HG03280 (cell line): Measurements from ENCODE around the gene HHIPL1.
"Not testable (repeated sequence)": the region's sequence is repeated elsewhere in the genome, so short reads cannot be mapped to it uniquely, and the experiment has no call there.

Source experiments
- ATAC-seq: cut with Tn5 transposase; IDR thresholded peaks from one replicate; pipeline ENCODE4 v1.9.1; 2021; ENCODE audit warnings: mild to moderate bottlenecking, moderate library complexity; ENCODE audit not compliant: unreplicated experiment

Gene HHIPL1

DNA sequence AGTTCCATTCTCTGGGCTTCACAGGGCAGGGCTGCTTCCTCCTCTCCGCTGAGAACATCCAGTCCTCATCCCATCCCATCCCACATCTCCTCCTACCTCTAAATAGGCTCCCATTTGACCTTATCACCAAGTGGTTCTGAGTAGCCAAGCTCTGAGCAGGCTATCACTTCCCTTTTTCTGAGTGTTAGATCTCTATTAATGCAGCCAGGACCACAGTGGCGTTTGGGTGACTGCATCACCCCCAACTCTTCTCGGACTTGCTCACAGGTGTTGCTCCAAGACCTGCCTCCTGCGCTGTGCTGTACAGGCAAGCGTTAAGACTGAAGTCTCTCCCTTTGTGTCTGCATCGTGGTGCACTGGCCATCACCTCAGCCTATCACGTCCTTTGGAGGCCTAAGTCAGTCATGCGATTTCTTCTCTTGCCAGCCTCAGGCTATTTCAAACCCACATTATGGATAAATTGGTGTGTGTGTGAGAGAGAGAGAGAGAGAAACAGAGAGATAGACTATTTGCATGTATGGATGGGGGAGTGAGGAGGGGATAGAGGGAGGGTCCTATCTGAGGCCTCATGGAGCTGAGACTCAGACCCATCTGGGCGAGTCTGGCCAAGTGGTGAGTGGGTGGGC is 12.4 kb upstream of the HHIPL1 start:
- ATAC-seq, result no peak

DNA sequence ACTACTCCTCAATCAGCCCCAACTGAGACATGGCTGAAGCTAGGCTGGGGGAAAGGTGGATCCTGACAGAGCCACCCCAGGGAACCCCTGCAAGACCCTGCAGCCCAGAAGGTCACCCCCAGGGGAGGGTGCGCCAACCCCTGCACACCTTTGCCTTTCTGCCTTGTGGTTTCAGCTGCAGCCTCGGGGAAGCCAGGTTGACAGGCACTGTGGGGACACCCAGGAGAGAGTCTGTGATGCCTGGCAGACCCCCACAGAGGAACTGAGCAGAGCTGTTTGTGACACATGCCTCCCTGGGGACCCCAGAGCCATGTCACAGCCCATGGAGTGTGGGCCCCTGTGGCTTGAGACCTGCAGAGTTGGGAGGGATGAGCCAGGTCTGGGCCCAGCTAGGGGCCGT is 11.8 kb upstream of the HHIPL1 start:
- ATAC-seq, result no peak

DNA sequence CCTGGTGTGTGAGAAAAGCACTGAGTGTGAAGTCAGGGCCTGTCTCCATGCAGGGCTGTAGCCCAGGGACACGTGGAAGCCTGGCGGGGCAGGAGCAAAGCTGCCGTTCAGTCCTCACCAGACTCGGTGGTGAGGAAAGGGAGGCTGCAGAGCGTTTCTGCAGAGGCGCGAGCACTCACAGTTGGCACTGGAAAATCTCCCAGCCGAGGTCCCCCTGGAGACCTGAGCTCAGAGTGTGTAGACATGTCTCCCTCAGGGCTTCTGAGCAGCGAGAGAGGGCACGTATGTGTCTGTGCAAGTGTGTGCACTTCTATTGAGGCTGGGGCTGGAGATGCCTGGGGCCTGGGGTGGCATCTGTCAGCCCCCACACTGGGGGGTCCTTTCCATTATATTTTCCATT is 11.0 kb upstream of the HHIPL1 start:
- no peak for ATAC-seq

DNA sequence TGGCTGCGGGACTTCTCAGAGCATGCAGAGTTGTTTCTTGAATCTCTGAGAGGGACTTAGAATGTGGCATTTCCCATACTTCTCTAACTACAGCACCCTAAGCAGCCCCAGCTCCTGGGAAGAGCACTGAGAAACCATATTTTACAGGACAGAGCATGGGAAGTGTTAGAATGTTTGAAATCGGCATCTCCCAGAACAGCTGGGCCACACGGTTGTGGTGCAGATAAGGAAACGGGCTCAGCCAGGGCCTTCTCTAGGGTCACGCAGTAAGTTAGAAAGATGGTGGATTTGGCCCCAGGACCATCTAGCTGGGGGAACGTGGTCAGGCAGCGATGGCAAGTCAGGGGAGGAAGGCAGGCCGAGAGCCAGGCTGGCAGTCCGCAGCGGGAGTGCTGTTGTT is 10.5 kb upstream of the HHIPL1 start:
- ATAC-seq, result no peak

DNA sequence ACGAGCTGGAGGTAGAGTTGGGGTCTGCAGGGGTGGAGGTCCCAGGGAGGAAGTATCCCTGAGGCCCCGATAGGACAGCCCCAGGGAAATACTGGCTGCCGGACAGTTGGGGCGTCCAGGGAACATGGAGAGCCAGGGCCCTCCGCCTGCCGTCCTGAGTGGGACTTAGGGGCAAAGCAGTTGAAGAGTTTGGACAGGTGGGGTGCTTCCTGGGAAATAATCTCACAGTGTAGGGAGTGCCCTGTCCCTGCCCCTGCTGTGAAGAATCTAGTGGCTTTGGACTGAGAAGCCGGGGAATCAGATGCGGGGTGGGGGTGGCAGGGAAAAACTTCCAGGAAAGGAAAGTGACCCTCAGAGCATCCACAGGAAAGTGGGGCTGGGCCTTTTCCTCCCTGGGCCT is 9.8 kb upstream of the HHIPL1 start:
- ATAC-seq, result no peak

DNA sequence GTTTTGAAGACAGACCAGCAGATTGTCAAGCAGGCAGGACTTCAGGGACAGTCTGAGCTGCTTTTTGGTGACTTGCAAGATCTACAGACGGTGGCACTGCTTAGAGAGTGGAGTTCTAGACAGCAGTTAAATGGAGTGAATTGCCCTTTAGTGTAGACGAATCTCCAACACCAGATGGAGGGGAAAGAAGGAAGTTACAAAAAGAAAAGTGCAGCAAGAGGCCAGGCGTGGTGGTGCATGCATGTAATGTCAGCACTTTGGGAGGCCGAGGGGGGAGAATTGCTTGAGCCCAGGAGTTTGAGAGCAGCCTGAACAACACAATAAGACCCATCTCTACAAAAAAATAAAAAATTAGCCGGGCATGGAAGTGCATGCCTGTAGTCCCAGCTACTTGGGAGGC is 8.4 kb upstream of the HHIPL1 start:
- no peak for ATAC-seq

DNA sequence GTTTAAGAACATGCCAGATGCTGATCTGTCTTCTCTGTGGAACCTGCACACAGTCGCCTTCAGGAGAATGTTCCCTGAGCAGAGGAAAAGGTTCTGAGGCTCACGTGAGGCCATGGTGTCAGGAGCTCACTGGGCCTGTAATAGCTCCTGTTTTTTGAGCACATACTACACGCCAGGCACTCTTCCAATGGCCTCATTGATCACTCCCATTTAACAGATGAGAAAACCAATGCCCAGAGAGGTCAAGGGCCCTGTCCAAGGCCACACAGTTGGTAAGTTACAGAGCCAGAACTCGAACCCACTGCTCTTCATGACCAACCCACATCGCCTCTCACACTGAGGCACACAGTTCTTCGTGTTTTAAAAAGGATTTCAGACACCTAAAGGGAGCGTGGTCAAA is 7.3 kb upstream of the HHIPL1 start:
- ATAC-seq, result no peak

DNA sequence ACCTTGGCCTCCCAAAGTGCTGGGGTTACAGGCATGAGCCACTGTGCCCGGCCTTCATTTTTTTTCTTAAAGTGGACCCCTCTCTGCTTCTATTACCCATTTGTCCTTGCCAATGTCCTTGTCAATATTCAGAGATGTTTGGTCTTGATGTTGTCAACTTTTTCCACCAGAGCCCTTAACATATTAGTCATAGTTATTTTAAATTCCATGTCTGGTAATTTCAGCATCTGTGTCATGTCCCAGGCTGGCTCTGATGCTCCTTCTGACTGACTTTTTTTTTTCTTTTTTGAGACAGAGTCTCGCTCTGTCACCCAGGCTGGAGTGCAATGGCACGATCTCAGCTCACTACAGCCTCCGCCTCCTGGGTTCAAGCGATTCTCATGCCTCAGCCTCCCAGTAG is 2.2 kb upstream of the HHIPL1 start:
- not testable (repeated sequence) for ATAC-seq

DNA sequence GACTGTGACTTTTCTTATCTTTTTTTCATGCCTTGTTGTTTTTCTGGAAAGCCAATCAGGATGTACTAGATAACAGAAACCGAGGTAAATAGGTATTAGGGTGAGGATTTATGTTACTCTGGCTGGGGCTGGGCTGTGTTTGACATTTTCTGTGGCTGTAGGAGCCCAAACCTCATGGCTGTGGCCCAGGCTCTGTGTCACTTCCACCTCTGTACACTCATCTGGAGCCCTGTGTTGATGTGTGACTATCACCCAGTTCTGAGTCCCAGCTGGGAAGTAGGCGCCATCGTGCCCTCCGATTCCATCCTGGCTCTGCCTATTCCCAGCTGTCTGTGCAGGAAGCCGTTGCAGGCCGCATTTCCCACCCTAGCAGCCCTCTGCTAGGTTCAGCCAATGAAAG is 1.6 kb upstream of the HHIPL1 start:
- ATAC-seq, result no peak

DNA sequence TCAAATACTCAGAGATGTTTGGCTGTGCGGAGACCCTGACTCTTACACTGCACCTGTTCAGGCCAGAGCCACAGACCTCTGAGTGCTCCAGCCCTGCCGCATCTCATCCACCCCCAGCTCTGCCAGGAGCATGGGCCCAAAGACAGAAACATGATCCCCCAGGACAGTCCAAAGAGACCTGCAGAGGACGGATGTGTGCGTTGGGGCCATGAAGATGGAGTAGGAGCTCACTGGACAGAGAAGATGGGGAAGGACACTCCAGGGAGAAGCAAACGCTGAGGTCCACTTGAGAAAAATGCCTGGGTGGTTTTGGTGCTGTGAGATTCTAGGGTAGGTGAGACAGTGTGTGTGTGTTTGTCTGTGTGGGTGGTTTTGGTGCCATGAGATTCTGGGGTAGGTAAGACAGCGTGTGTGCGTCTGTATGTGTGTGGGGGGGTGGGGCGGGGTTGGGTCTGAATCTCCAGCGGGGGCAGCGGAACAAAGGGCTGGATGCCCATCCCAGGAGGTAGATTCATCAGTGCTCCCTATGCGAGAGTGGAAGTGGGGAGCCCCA is 818 bp upstream of the HHIPL1 start:
- ATAC-seq, result no peak

DNA sequence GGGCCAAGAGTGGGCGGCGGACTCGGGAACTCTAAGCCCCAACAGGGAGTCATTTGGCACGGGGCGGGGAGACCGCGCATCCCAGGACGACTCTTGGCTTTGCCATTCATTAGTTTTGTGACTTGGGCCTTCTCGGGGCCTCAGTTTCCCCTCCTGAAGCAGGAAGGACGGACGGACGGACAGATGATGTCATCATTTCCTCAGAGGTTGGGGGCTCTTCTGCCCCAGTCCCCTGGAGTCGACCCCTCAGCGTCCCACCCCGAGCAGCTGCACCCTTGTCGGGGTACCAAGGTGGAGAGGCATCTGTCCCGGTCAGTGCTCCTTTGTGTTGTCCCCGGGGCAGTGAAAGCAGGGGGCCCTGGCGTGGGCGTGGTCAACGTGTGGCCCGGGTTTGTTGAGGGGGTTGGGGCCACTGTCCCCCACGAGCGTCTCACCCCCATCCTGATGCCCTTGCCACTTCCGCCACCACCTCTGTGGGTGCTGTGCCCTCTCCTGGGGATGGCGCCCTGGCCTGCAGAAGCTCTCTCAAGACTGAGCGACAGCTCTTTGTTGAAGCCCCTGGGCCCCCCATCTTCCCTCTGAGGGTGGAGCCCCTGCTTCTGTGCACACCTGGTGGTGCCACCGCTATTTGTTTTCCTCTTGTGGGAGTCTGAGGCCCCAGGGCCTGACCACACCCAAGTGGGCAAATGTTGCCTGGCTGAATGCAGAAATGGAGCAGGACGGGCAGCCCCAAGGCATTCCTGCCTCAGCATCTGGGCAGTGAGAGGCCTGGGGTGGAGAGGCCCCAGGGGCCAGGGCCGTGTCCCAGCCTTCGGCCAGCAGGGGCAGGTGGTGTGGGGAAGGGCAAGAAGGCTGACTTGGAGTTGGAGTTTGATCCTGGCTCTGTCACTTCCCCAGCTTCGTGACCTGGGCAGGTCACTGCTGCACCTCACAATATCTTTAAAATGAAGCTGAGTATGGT is 896 bp downstream of the HHIPL1 start:
- no peak for ATAC-seq

DNA sequence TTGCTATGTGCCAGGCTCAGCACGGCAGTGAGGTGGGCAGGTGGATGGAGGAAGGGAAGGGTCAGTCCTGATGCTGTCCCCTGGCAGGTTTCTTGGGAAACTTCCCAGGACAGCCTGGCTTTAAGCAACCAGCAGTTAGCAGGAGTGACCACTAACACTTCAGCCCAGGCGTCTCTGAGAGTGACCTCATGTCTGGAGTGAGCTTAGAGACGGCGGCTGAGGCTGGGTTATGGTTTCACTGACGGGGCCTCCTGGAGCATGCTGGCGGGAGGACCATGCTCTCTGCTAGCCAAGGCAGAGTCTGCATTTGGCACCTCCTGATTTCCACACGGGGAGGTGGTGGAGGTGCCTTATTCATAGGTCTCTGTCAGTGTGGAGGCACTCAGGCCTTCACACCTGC is 2.5 kb downstream of the HHIPL1 start:
- ATAC-seq, result no peak

DNA sequence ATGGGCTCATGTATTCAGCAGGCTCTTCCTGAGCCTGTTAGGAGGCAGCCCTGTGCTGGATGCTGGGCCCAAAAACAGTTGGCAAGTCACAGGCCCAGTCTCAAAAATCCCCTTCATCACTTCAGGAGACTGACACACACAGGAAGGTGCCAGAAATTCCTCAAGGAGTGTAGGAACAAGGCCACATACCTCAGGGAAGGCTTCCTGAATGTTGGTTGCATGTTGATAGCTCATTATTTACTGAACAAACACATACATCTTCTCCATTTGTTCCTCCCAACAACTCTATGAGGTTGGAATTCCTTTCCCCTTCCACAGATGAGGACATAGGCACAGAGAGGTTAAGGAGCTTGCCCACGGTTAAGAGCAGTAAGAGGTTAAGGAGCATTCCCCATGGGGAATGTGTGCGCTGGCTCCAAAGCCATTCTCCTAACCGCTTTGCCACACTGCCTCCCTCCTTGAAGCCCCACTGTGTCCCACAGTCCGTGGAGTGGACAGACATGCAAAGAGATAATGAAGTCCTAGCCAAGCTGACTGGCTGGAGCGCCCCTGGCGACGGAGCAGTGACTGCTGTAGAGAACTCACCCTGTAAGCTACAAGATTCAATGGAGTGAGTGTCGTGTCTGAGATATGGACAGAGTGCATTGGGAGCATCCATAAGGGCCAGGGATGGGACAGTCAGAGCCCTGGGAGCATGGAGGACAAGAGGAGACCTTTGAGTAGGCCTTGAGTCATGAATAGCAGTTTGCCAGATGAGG is 3.3 kb downstream of the HHIPL1 start:
- no peak for ATAC-seq

DNA sequence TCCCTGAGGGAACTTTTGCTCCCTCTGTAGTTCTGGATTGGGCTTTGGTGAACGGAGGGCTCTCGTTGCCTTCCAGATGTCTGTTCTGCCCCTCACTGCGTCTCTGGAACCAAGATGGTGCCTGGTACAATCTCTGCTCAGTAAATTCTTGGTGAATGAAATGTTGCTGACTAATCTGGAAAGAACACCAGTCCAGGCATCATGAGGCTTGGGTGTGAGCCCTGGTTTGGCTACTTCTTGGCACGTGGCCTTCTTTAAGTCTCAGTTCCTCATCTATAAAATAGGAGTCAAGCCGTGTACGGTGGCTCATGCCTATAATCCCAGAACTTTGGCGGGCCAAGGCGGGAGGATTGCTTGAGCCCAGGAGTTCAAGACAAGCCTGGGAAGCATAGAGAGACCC is 4.3 kb downstream of the HHIPL1 start:
- ATAC-seq, result no peak

DNA sequence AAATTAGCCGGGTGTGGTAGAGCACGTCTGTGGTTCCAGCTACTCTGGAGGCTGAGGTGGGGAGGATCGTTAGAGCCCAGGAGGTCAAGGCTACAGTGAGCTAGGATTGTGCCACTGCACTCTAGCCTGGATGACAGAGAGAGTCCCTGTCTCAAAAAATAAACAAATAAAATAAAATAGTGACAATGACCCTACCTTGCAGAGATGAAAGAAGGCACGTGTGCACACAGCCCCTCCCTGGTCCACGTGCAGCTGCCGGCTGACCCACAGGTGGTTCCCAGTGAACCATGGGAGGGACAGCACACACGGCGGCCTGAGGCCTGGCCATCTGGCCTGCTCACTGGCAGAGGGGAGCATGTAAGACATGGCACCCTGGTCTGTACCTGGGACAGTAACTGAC is 4.7 kb downstream of the HHIPL1 start:
- ATAC-seq, result no peak

DNA sequence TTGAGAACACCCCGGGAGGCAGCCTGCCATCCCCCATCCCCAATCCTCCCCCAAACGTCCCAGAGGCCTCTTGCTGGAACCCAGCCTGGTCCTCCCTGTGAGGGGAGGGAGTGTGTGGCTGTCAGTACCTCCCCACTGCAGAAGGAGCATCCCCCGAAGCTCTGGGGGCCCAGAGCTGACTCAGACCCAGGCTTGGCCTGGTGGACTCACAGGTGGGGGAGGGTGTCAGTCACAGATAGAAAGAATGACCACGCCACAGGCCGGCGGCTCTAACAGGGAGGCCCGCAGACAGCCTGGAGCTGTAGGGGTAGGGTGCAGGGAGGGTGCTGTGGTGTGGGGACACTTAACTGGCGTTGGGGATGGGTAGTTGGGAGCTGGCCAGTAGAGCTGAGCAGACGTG is 5.3 kb downstream of the HHIPL1 start:
- ATAC-seq, result no peak

DNA sequence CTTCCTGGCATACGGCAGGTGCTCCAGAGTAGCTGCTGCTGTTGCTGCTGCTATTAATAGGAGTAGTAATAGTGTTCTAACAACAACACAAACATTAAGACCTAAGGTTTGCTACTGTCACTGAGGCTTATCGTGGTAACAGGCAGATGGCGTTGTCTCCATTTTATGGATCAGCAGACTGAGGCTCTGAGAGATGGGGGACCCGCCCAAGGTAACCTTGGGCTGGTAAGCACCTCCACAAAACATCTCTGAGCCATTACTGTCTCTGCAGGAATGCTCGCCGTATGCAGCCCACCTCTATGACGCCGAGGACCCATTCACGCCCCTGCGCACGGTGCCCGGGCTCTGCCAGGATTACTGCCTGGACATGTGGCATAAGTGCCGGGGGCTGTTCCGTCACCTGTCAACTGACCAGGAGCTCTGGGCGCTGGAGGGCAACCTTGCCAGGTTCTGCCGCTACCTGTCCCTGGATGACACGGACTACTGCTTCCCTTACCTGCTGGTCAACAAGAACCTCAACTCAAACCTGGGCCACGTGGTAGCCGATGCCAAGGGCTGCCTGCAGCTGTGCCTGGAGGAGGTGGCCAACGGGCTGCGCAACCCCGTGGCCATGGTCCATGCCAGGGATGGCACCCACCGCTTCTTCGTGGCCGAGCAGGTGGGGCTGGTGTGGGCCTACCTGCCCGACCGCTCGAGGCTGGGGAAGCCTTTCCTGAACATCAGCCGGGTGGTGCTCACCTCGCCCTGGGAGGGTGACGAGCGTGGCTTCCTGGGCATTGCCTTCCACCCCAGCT is 7.2 kb downstream of the HHIPL1 start:
- no peak for ATAC-seq

DNA sequence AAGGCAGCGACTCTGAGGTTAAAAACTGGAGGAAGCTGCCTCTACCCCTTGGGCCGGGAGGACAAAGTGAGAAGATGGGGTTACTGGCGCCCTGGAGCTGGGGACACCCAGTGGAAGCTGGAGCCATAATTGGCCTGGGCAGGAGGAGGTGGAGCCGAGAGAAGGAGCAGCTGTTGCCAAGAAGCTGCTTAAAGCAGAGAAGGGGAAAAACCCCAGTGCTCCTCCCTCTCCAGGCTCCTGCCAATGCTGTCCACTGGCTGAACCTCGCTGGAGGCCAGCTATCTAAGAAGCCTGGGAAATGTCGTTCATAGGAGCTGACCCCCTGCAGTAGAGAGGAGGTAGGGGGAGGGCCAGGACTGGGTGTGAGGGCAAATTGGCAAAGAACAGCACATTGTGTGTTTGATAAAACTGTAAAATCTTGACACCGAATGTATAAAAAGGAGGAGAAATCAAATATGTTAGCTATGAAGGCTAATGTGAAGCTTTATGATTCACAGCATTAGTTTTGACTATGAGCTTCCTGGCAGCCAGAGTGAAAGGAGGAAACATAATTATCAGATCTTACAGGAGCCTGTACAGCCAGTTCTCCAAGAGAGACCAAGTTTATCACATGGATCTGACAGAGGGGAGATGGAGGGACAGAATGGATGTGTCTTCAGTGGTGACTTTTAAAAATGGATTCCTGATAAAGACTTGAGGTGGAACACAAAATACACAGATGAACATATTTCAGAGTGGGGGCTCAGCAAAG is 9.5 kb downstream of the HHIPL1 start:
- ATAC-seq, result no peak

DNA sequence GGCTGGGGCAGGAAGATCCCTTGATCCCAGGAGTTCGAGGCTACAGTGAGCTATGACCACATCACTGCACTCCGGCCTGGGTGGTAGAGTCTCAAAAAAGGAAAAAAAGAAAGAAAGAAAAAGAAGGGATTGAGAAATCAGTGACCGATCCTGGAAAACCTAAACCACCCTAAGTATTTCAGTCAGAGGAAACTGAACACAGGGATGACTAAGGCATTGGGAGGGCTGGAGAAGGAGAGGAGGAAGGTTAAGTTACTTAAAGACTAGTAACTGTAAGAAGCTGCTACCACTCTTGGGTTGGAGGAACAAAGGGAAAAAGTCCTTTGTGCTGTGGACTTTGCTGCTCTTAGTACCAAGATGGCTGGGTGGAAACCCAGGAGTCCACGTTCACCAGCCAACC is 10.6 kb downstream of the HHIPL1 start:
- no peak for ATAC-seq

DNA sequence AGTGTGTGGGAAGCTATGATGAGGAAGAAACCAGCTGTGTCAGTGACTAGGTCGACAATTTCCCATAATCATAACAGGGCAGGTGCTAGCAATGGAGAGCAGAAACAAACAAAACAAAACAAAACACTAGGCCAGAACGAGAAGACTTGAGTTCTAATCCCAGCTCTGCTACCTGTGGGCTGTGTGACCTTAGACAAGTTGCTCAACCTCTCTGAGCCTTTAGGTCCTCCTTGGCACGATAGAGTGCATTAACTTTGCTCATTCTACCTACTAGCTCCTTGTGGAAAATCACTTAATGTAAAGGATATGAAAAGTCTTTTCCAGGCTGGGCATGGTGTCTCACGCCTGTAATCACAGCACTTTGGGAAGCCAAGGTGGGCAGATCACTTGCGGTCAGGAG is 11.2 kb downstream of the HHIPL1 start:
- ATAC-seq, result no peak
